HL-60 (cell line): Measurements from ENCODE around the gene CTAG2.

Source experiments
- DNase-seq, 2 experiments: peaks; one replicate each; pipeline ENCODE4 v3.0.0-alpha.2; 2010 to 2020; ENCODE audit warnings: low read depth in 1 of 2, low spot score in 1 of 2
- H3K27ac ChIP-seq: fragments of 250-450 bp; sonication (Bioruptor Pico); replicated peaks from 2 replicates; pipeline ENCODE4 v1.5.1; 2020; ENCODE audit warnings: mild to moderate bottlenecking, moderate library complexity
- H3K27me3 ChIP-seq: fragments of 250-450 bp; sonication (Bioruptor Pico); 2 replicates; pipeline ENCODE4 v1.5.1; 2021; ENCODE audit warnings: mild to moderate bottlenecking, moderate library complexity; ENCODE audit not compliant: insufficient read depth, poor library complexity, severe bottlenecking
- H3K4me3 ChIP-seq: replicated peaks from 2 replicates; pipeline ENCODE4 v1.5.1; 2011; ENCODE audit warnings: mild to moderate bottlenecking, control low read depth, low read length; ENCODE audit not compliant: insufficient read depth
- CTCF ChIP-seq: IDR thresholded peaks from one replicate; pipeline ENCODE4 v1.5.1; 2011; ENCODE audit warnings: low read length, control low read depth, inconsistent platforms; ENCODE audit not compliant: insufficient read depth
- GABPA ChIP-seq: IDR thresholded peaks from 2 replicates; pipeline ENCODE4 v1.6.1; 2012; ENCODE audit warnings: low read depth
- POLR2AphosphoS5 ChIP-seq: IDR thresholded peaks from 2 replicates; pipeline ENCODE4 v1.6.1; 2012; ENCODE audit warnings: low read depth
- REST ChIP-seq: IDR thresholded peaks from 2 replicates; pipeline ENCODE4 v1.6.1; 2012; ENCODE audit warnings: low read depth; ENCODE audit not compliant: insufficient replicate concordance
- SPI1 ChIP-seq: IDR thresholded peaks from 2 replicates; pipeline ENCODE4 v1.6.1; 2012; ENCODE audit warnings: low read depth, mild to moderate bottlenecking, borderline replicate concordance

Gene CTAG2

GRCh38 chrX:154655346-154655745 is 2.0 kb upstream of the CTAG2 start:
- no peak overlapping the region for H3K27ac ChIP-seq
- no peak overlapping the region for H3K4me3 ChIP-seq
- no peak for DNase-seq
- TF ChIP-seq POLR2AphosphoS5 (no peak), CTCF (no peak), SPI1 (no peak), REST (no peak), GABPA (no peak)
- no peaks in the 10 kb centered on the region for H3K27me3 ChIP-seq

- Histone ChIP-seq H3K4me3 (no peak overlapping the region), H3K27ac (no peak overlapping the region), H3K27me3 (no peaks in the 10 kb centered on the region)
- DNase-seq, result no peak
- TF ChIP-seq GABPA (no peak), CTCF (no peak), POLR2AphosphoS5 (no peak), REST (no peak), SPI1 (no peak)
These were observed 1.5 kb upstream of the CTAG2 start for GRCh38 chrX:154654925-154655324.

- TF ChIP-seq POLR2AphosphoS5 (no peak), SPI1 (no peak), REST (no peak), CTCF (no peak), GABPA (no peak)
- Histone ChIP-seq H3K27ac (no peak overlapping the region), H3K27me3 (no peaks in the 10 kb centered on the region), H3K4me3 (no peak overlapping the region)
- no peak for DNase-seq
These were observed 993 bp upstream of the CTAG2 start for GRCh38 chrX:154654372-154654771.
